Astrocyte (in vitro differentiated cells and primary cell): ENCODE data around the gene ARHGEF17.

Experiments
- EZH2 ChIP-seq: IDR thresholded peaks from 2 replicates; pipeline ENCODE4 v1.6.1; 2012; ENCODE audit warnings: mild to moderate bottlenecking, low read length, inconsistent platforms; ENCODE audit not compliant: insufficient read depth
- TF ChIP-seq, protein P1 (sequence below): IDR thresholded peaks from 2 replicates; pipeline ENCODE4 v1.5.1; 2011; ENCODE audit warnings: low read depth, mild to moderate bottlenecking, inconsistent platforms, low read length, moderate library complexity; ENCODE audit not compliant: insufficient read depth

DNA sequence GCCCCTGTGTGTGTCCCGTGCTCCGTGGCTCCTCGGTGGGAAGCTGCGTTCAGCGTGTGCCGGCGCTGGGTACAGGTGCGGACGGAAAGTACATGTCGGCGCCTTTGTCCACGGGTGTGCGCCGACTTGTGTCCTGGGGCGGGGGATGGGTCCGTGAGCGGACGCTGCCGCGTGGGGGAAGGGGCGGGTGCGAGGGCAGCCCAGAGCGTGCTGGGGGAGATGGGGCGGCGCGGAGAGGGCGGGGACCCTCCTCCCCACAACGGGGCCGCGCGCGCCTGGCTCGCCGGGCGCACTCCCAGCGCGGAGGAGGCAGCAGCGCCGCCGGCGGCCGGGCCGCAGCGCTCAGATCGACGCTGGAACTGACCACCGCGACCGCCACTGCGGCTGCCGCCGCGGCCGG is 34.6 kb downstream of the ARHGEF17 start:
- no peak for TF ChIP-seq EZH2
- TF ChIP-seq, protein P1, sequence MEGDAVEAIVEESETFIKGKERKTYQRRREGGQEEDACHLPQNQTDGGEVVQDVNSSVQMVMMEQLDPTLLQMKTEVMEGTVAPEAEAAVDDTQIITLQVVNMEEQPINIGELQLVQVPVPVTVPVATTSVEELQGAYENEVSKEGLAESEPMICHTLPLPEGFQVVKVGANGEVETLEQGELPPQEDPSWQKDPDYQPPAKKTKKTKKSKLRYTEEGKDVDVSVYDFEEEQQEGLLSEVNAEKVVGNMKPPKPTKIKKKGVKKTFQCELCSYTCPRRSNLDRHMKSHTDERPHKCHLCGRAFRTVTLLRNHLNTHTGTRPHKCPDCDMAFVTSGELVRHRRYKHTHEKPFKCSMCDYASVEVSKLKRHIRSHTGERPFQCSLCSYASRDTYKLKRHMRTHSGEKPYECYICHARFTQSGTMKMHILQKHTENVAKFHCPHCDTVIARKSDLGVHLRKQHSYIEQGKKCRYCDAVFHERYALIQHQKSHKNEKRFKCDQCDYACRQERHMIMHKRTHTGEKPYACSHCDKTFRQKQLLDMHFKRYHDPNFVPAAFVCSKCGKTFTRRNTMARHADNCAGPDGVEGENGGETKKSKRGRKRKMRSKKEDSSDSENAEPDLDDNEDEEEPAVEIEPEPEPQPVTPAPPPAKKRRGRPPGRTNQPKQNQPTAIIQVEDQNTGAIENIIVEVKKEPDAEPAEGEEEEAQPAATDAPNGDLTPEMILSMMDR = no peak
